B cell (primary cell): ENCODE data around the gene NPAS2. TPM values are rescaled to one million over a fixed set of nuclear protein-coding genes. Genes with fewer than 3 reads are reported as not detected.

Experiments
- ATAC-seq: fragments of 200-7000 bp; cut with Tn5 transposase; one replicate; pipeline ENCODE4 v1.10.0; 2021; ENCODE audit warnings: low read depth, mild to moderate bottlenecking, moderate number of reproducible peaks, moderate library complexity
- CTCF ChIA-PET: fragments of 350-600 bp; sonication (Branson Sonifier 250); formaldehyde crosslinking; loops from one replicate; lab custom pipeline; 2021; ENCODE audit warnings: antibody characterized with exemption, inconsistent platforms; lab: Charles Lee
- POLR2A ChIA-PET: fragments of 350-600 bp; sonication (Branson Sonifier 250); formaldehyde crosslinking; loops from one replicate; lab custom pipeline; 2021; ENCODE audit warnings: antibody characterized with exemption; lab: Charles Lee
- DNase-seq: peaks from one replicate; pipeline ENCODE4 v3.0.0; 2013
- H2AFZ ChIP-seq: 2 replicates; pipeline ENCODE4 v1.6.1; 2012; ENCODE audit warnings: mild to moderate bottlenecking, low read depth, low read length; ENCODE audit not compliant: insufficient read depth, poor library complexity, severe bottlenecking
- H3K27ac ChIP-seq, 2 donors: 1 replicate in 1 of 2; 2 replicates in 1 of 2; pipeline ENCODE4 v1.5.1; 2012 to 2013; ENCODE audit warnings: low read length in 2 of 2, mild to moderate bottlenecking in 2 of 2, moderate library complexity in 1 of 2
- H3K27me3 ChIP-seq, 4 experiments: fragments of 200-600 bp in 1 of 4; sonication (generic) in 1 of 4; replicated peaks in 1 of 4; 1 replicate in 2 of 4; 2 replicates in 2 of 4; pipeline versions ENCODE4 v1.6.1 to v1.7.0; 2013 to 2016; ENCODE audit warnings: low read length in 3 of 4, mild to moderate bottlenecking in 2 of 4, mixed read lengths in 1 of 4, moderate library complexity in 1 of 4; ENCODE audit not compliant: insufficient read depth in 4 of 4, control insufficient read depth in 3 of 4; ENCODE audit errors: control extremely low read depth in 1 of 4
- H3K36me3 ChIP-seq, 2 experiments: replicated peaks in 1 of 2; 1 replicate in 1 of 2; 2 replicates in 1 of 2; pipeline versions ENCODE4 v1.6.1 to v1.7.1; 2013; ENCODE audit warnings: low read length in 1 of 2; ENCODE audit not compliant: insufficient read depth in 2 of 2, control insufficient read depth in 1 of 2; ENCODE audit errors: control extremely low read depth in 1 of 2, extremely low read depth in 1 of 2
- H3K4me1 ChIP-seq, 2 donors: fragments of 200-600 bp in 1 of 2; sonication (generic) in 1 of 2; 1 replicate in 1 of 2; 2 replicates in 1 of 2; pipeline versions ENCODE4 v1.5.1 to v1.6.1; 2013 to 2017; ENCODE audit warnings: low read length in 2 of 2; ENCODE audit not compliant: control insufficient read depth in 2 of 2, insufficient read depth in 2 of 2
- H3K4me2 ChIP-seq: replicated peaks from 2 replicates; pipeline ENCODE3; 2012; ENCODE audit warnings: mild to moderate bottlenecking, low read depth, low read length; ENCODE audit not compliant: poor library complexity, severe bottlenecking
- H3K4me3 ChIP-seq, 5 experiments: fragments of 200-600 bp in 1 of 5; sonication (generic) in 1 of 5; 1 replicate in 3 of 5; 2 replicates in 2 of 5; pipeline versions ENCODE4 v1.5.1 to v1.7.0; 2011 to 2016; ENCODE audit warnings: low read length in 4 of 5, mild to moderate bottlenecking in 4 of 5, low read depth in 2 of 5, control low read depth in 1 of 5, moderate library complexity in 1 of 5; ENCODE audit not compliant: insufficient read depth in 1 of 5; ENCODE audit errors: control extremely low read depth in 1 of 5, extremely low read depth in 1 of 5
- H3K79me2 ChIP-seq: fragments of 200-600 bp; sonication (generic); one replicate; pipeline ENCODE4 v1.6.0; 2016; ENCODE audit warnings: low read length; ENCODE audit not compliant: control insufficient read depth, insufficient read depth
- H3K9ac ChIP-seq: fragments of 200-600 bp; sonication (generic); 2 replicates; pipeline ENCODE4 v1.6.1; 2017; ENCODE audit warnings: mild to moderate bottlenecking, low read length, moderate library complexity
- H3K9me3 ChIP-seq, 3 donors: one replicate each; pipeline versions ENCODE4 v1.6.1 to v1.7.1; 2013; ENCODE audit warnings: low read length in 2 of 3; ENCODE audit not compliant: control insufficient read depth in 2 of 3, insufficient read depth in 1 of 3; ENCODE audit errors: control extremely low read depth in 1 of 3
- H4K20me1 ChIP-seq: 2 replicates; pipeline ENCODE4 v1.6.0; 2012; ENCODE audit warnings: mild to moderate bottlenecking, low read length; ENCODE audit not compliant: insufficient read depth, control insufficient read depth, poor library complexity, severe bottlenecking
- H3K27ac Mint-ChIP-seq: one replicate; pipeline ENCODE4 v1.8.0; 2021; ENCODE audit warnings: mixed read lengths
- H3K27me3 Mint-ChIP-seq: one replicate; pipeline ENCODE4 v1.8.0; 2021; ENCODE audit warnings: mixed read lengths
- H3K4me1 Mint-ChIP-seq: one replicate; pipeline ENCODE4 v1.8.0; 2021; ENCODE audit warnings: mixed read lengths
- H3K4me3 Mint-ChIP-seq: one replicate; pipeline ENCODE4 v1.8.0; 2021; ENCODE audit warnings: mixed read lengths
- H3K9me3 Mint-ChIP-seq: one replicate; pipeline ENCODE4 v1.8.0; 2022; ENCODE audit warnings: mixed read lengths; ENCODE audit not compliant: insufficient read depth
- CTCF ChIP-seq: fragments of 200-600 bp; IDR thresholded peaks from one replicate; pipeline ENCODE4 v1.8.0; 2022; ENCODE audit warnings: antibody characterized with exemption, mild to moderate bottlenecking
- EZH2 ChIP-seq: IDR thresholded peaks from 2 replicates; pipeline ENCODE4 v1.6.1; 2012; ENCODE audit warnings: borderline replicate concordance, low read depth, mild to moderate bottlenecking, moderate library complexity, low read length; ENCODE audit not compliant: insufficient read depth, poor library complexity, severe bottlenecking
- WGBS: methylation state at CpG from one replicate; pipeline ENCODE4 v1.1.5; 2013; ENCODE audit warnings: missing lambda C conversion rate; ENCODE audit not compliant: insufficient coverage; 5-methylcytosine and 5-hydroxymethylcytosine counted together
- intact Hi-C: fragments of 100-400 bp; cut with micrococcal nuclease; formaldehyde crosslinking; loops from one replicate; pipeline ENCODE4 v1.10.0; 2022
- polyA plus RNA-seq: library from polyadenylated mRNA; depleted of rRNA; stranded (reverse); fragments of >200 nt; gene quantifications from 2 replicates; pipeline ENCODE4 v1.2.3, GENCODE V29; 2012
- total RNA-seq, 2 donors: library from RNA; stranded (reverse); fragments of 120-200 nt in 1 of 2; gene quantifications; 1 replicate in 1 of 2; 2 replicates in 1 of 2; pipeline versions ENCODE4 v1.2.3 to v1.2.4, GENCODE V29; 2013 to 2022

The NPAS2 gene
- total and polyA plus RNA-seq, 2 donors (not counting 1 experiment from before 2014, with no cell fraction given) = not detected

GRCh38 chr2:100975521-100975785 lies 155.5 kb downstream of the NPAS2 start:
- peaks cover 21% of the 10 kb centered on the region for H3K4me1 Mint-ChIP-seq
- peaks cover 0 to 5% (median 0%) of the 10 kb centered on the region in 3 donors for H3K9me3 ChIP-seq
- POLR2A ChIA-PET = no interaction called here
- H3K4me3 Mint-ChIP-seq = no peak overlapping the region
- H3K79me2 ChIP-seq = no peaks in the 10 kb centered on the region
- H3K27ac ChIP-seq = no peak overlapping the region
- WGBS = 91% methylated on average over 4 of the region's 7 CpGs
- no peaks in the 10 kb centered on the region for H3K36me3 ChIP-seq
- peaks cover 21% of the 10 kb centered on the region for H3K27me3 Mint-ChIP-seq
- ATAC-seq = no peak
- TF ChIP-seq CTCF = no peak
- no peak for TF ChIP-seq EZH2
- no peak overlapping the region for H3K27ac Mint-ChIP-seq
- no peaks in the 10 kb centered on the region for H3K9me3 Mint-ChIP-seq
- intact Hi-C loops = no loop called here
- H3K9ac ChIP-seq = no peak overlapping the region
- H4K20me1 ChIP-seq = no peaks in the 10 kb centered on the region
- H3K27me3 ChIP-seq = peaks cover 0 to 14% (median 0%) of the 10 kb centered on the region in 4 experiments
- no peak for DNase-seq
- CTCF ChIA-PET = no interaction called here
- no peak overlapping the region for H3K4me2 ChIP-seq
- H3K4me1 ChIP-seq = peaks cover 11 to 15% of the 10 kb centered on the region in 2 donors
- H3K4me3 ChIP-seq = no peak overlapping the region
- no peak overlapping the region for H2AFZ ChIP-seq

GRCh38 chr2:100976061-100976460 lies 156.1 kb downstream of the NPAS2 start:
- peaks cover 0 to 5% (median 0%) of the 10 kb centered on the region in 3 donors for H3K9me3 ChIP-seq
- no peaks in the 10 kb centered on the region for H3K36me3 ChIP-seq
- 96% methylated on average over 6 of the region's 6 CpGs for WGBS
- H3K4me2 ChIP-seq = no peak overlapping the region
- ATAC-seq (no peak), DNase-seq (no peak)
- Mint-ChIP-seq H3K9me3 (no peaks in the 10 kb centered on the region), H3K4me3 (no peak overlapping the region), H3K27ac (no peak overlapping the region), H3K4me1 (peaks cover 21% of the 10 kb centered on the region), H3K27me3 (peaks cover 25% of the 10 kb centered on the region)
- H3K27ac ChIP-seq = no peak overlapping the region
- H3K27me3 ChIP-seq = peaks cover 0 to 14% (median 0%) of the 10 kb centered on the region in 4 experiments
- no peak overlapping the region for H3K9ac ChIP-seq
- H3K79me2 ChIP-seq = no peaks in the 10 kb centered on the region
- ChIA-PET CTCF (interaction anchor here (1.2 kb wide), 1 partner anchor 9 kb away, joined by 8 read pairs; no protein-coding TSS in a partner anchor), POLR2A (no interaction called here)
- no peak overlapping the region for H2AFZ ChIP-seq
- no peak overlapping the region for H3K4me3 ChIP-seq
- peaks cover 11 to 15% of the 10 kb centered on the region in 2 donors for H3K4me1 ChIP-seq
- intact Hi-C loops = no loop called here
- H4K20me1 ChIP-seq = no peaks in the 10 kb centered on the region
- TF ChIP-seq EZH2 (no peak), CTCF (no peak)
